ENCODE results near the gene UBASH3A. TPM values are rescaled to one million over a fixed set of nuclear protein-coding genes. Genes with fewer than 3 reads are reported as not detected.

The UBASH3A gene
- total RNA-seq, 2 donors from 2014 or later, result 0.93 to 1.5 TPM

DNA sequence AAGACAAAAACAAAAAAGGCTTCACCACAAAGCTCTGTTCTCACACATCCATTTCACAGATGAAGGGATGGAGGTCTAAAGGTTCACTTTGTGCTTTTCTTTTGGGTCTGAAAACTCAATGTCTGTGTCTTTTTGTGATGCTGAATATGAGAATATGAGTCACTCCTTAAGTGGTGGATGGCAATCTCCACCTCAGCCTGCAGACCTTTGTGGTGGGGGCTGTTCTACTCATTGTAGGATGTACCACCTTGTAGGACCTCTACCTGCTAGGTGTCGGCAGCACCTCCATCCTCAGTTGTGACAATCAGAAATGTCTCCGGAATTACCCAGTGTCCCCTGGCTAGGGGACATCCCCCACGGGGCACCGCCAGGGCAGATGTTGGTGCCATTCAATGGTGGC lies 42.8 kb downstream of the UBASH3A start:
- intact Hi-C loops (cut with DNase I), result loop anchor here (5.0 kb wide), 1 partner anchor 64 kb away; no protein-coding TSS in a partner anchor
- no peak for DNase-seq

DNA sequence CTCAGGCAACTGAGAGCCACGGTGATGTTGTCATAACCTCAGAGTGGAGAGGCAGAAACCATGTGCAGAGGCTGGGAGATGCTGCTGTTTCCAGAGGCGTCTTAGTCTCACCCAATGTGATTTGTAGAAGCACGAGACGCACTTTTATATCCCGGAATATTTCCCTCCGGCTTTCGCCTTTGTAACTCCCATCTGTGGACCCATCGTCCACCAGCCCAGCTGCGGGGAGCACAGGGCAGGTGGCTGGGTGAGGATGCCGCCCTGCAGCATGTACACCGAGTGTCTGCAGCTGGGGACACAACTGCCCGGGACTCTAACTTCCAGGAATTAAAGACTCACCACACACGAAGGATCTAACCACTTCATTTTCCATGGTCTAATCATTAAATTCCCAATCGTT lies 43.5 kb downstream of the UBASH3A start:
- Histone ChIP-seq H3K27me3 (no peaks in the 10 kb centered on the region), H3K4me3 (no peak overlapping the region), H3K9ac (ENCODE audit: low read depth in 2 of 2, low read length in 2 of 2) (no peak overlapping the region), H3K36me3 (no peaks in the 10 kb centered on the region), H3K4me1 (no peaks in the 10 kb centered on the region), H3K9me3 (no peaks in the 10 kb centered on the region), H3K27ac (no peak overlapping the region)
- intact Hi-C loops (cut with DNase I), result loop anchor here (5.0 kb wide), 1 partner anchor 65 kb away; no protein-coding TSS in a partner anchor
- DNase-seq, result no peak
- TF ChIP-seq, protein P1, sequence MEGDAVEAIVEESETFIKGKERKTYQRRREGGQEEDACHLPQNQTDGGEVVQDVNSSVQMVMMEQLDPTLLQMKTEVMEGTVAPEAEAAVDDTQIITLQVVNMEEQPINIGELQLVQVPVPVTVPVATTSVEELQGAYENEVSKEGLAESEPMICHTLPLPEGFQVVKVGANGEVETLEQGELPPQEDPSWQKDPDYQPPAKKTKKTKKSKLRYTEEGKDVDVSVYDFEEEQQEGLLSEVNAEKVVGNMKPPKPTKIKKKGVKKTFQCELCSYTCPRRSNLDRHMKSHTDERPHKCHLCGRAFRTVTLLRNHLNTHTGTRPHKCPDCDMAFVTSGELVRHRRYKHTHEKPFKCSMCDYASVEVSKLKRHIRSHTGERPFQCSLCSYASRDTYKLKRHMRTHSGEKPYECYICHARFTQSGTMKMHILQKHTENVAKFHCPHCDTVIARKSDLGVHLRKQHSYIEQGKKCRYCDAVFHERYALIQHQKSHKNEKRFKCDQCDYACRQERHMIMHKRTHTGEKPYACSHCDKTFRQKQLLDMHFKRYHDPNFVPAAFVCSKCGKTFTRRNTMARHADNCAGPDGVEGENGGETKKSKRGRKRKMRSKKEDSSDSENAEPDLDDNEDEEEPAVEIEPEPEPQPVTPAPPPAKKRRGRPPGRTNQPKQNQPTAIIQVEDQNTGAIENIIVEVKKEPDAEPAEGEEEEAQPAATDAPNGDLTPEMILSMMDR (IDR thresholded peaks at IDR 0.05), result no peak

More for the DNA sequence above, 42.8 kb downstream of the UBASH3A start:
- H3K27me3 ChIP-seq, result no peaks in the 10 kb centered on the region
- H3K9ac ChIP-seq (ENCODE audit: low read depth in 2 of 2, low read length in 2 of 2), result no peak overlapping the region
- H3K36me3 ChIP-seq, result no peaks in the 10 kb centered on the region
- TF ChIP-seq, protein P1 (IDR thresholded peaks at IDR 0.05), result no peak
- H3K27ac ChIP-seq, result no peak overlapping the region
- H3K9me3 ChIP-seq, result no peaks in the 10 kb centered on the region
- no peaks in the 10 kb centered on the region for H3K4me1 ChIP-seq
- no peak overlapping the region for H3K4me3 ChIP-seq

DNA sequence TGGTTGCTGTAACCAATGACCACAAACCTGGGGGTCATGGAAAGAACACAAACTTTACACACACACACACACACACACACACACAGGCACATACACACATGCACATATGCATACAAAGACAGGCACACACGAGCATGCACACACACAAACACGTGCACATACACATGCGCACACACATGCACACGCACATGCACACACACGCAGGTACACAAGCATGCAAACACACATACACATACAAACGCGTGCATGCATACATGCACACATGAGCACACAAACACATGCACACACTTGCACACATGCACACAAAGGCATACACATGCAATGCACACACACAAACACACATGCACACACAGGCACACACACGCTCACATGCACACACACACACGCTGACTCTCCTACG lies 44.0 kb downstream of the UBASH3A start:
- Histone ChIP-seq H3K9ac (ENCODE audit: low read depth in 2 of 2, low read length in 2 of 2) (no peak overlapping the region), H3K27ac (no peak overlapping the region), H3K9me3 (no peaks in the 10 kb centered on the region), H3K36me3 (no peaks in the 10 kb centered on the region), H3K4me3 (no peak overlapping the region), H3K4me1 (no peaks in the 10 kb centered on the region), H3K27me3 (no peaks in the 10 kb centered on the region)
- DNase-seq, result no peak
- intact Hi-C loops (cut with DNase I), result loop anchor here (2.0 to 5.0 kb wide), 2 partner anchors 65 to 139 kb away; no protein-coding TSS in a partner anchor
- TF ChIP-seq, protein P1 (IDR thresholded peaks at IDR 0.05), result no peak

DNA sequence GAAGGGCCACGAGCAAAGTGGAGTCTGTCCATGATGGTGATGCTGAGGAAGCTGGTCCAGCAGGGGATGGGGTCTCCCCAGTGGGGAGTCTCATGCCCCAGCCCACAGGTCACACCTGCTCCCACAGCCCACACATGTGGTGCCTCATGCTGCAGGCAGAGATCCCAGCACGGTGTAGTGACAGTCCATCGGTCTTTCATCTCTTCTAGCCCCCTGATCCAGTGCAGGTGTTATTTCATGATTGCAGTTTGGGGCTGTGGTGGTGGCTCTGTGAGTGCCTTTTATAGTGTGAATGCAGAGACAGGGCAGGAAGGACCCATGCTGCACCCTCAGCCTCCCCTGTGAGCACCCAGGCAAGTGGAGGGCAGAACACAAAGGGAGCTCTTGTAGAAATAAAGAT lies 45.0 kb downstream of the UBASH3A start:
- DNase-seq, result no peak

DNA sequence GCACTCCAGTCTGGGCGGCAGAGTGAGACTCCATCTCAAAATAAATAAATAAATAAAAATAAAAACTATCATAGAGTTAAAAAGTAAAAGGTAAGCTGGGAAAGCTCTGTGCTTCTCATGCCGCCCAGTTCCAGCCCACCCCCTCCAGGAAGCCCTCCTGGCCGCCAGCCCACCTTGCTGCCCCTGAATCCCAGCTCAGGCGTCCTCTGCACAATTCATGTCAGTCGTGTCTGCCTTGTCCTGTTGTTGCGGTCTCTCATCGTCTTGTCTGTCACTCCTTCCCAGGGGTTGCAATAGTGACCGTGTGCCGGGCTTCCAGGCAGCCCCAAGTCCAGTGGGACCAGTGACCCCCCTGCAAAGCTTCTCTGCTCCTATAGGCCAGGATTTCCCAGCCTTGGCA lies 48.2 kb downstream of the UBASH3A start:
- no peak for DNase-seq
- no peaks in the 10 kb centered on the region for H3K4me1 ChIP-seq
- TF ChIP-seq, protein P1 (IDR thresholded peaks at IDR 0.05), result no peak
- H3K27me3 ChIP-seq, result no peaks in the 10 kb centered on the region
- no peak overlapping the region for H3K27ac ChIP-seq
- H3K9me3 ChIP-seq, result no peaks in the 10 kb centered on the region
- intact Hi-C loops (cut with DNase I), result no loop called here
- H3K9ac ChIP-seq (ENCODE audit: low read depth in 2 of 2, low read length in 2 of 2), result no peak overlapping the region
- no peak overlapping the region for H3K4me3 ChIP-seq
- H3K36me3 ChIP-seq, result no peaks in the 10 kb centered on the region

More for the DNA sequence above, 45.0 kb downstream of the UBASH3A start:
- no peak overlapping the region for H3K4me3 ChIP-seq
- no peak overlapping the region for H3K9ac ChIP-seq (ENCODE audit: low read depth in 2 of 2, low read length in 2 of 2)
- H3K27me3 ChIP-seq, result no peaks in the 10 kb centered on the region
- intact Hi-C loops (cut with DNase I), result loop anchor here (2.0 to 5.0 kb wide), 2 partner anchors 66 to 140 kb away; no protein-coding TSS in a partner anchor
- H3K36me3 ChIP-seq, result no peaks in the 10 kb centered on the region
- TF ChIP-seq, protein P1 (IDR thresholded peaks at IDR 0.05), result no peak
- H3K27ac ChIP-seq, result no peak overlapping the region
- no peaks in the 10 kb centered on the region for H3K9me3 ChIP-seq
- no peaks in the 10 kb centered on the region for H3K4me1 ChIP-seq
